Measurements from ENCODE around the gene CRELD2. TPM values are rescaled to one million over a fixed set of nuclear protein-coding genes. Genes with fewer than 3 reads are reported as not detected.
A peak's percentile ranks its signal among the peaks of the same experiment; 100 is the strongest.

CRELD2 gene
- polyA plus RNA-seq, 3 donors, result 20.3 to 33.2 (median 27.6) TPM

- Histone ChIP-seq H3K27ac (ENCODE audit: low read depth in 1 of 2, low read length in 2 of 2) (no peak overlapping the region), H3K36me3 (replicated peaks in 1 of 2; ENCODE audit: control insufficient read depth in 1 of 2, insufficient read depth in 2 of 2, low read length in 2 of 2) (peaks cover 48 to 80% of the 10 kb centered on the region in 2 donors), H3K9ac (ENCODE audit: insufficient read depth, low read length, poor library complexity, severe bottlenecking) (no peak overlapping the region), H3K4me3 (replicated peaks in 1 of 3; ENCODE audit: low read depth in 2 of 3, low read length in 3 of 3) (no peak overlapping the region), H4K20me1 (ENCODE audit: insufficient read depth, low read length) (no peaks in the 10 kb centered on the region), H3K27me3 (ENCODE audit: control insufficient read depth in 2 of 2, insufficient read depth in 2 of 2, low read length in 2 of 2) (no peaks in the 10 kb centered on the region), H3K79me2 (ENCODE audit: insufficient read depth, low read length) (no peaks in the 10 kb centered on the region), H3K4me1 (ENCODE audit: control insufficient read depth in 1 of 2, insufficient read depth in 2 of 2, low read length in 2 of 2) (no peaks in the 10 kb centered on the region), H3K9me3 (replicated peaks in 1 of 2; ENCODE audit: control insufficient read depth in 1 of 2, insufficient read depth in 1 of 2, low read length in 2 of 2) (peaks cover 0 to 4% of the 10 kb centered on the region in 2 donors), H2AFZ (ENCODE audit: insufficient read depth, low read depth, low read length, poor library complexity, severe bottlenecking) (no peak overlapping the region), H3K4me2 (replicated peaks; ENCODE audit: extremely low read depth, low read length, poor library complexity, severe bottlenecking) (no peak overlapping the region)
- Mint-ChIP-seq H3K4me1 (no peaks in the 10 kb centered on the region), H3K27me3 (ENCODE audit: low read depth in 3 of 3) (peaks cover 0 to 3% (median 0%) of the 10 kb centered on the region in 3 donors), H3K36me3 (peaks cover 62 to 87% of the 10 kb centered on the region in 2 donors), H3K4me3 (no peak overlapping the region), H3K9me3 (peaks cover 0 to 7% (median 0%) of the 10 kb centered on the region in 7 donors), H3K27ac (peak overlapping the region in 3 of 7 donors; percentile 22 to 27 (median 23))
- 99% methylated on average over 18 of the region's 18 CpGs for WGBS (ENCODE audit: insufficient coverage)
- TF ChIP-seq, protein P1, sequence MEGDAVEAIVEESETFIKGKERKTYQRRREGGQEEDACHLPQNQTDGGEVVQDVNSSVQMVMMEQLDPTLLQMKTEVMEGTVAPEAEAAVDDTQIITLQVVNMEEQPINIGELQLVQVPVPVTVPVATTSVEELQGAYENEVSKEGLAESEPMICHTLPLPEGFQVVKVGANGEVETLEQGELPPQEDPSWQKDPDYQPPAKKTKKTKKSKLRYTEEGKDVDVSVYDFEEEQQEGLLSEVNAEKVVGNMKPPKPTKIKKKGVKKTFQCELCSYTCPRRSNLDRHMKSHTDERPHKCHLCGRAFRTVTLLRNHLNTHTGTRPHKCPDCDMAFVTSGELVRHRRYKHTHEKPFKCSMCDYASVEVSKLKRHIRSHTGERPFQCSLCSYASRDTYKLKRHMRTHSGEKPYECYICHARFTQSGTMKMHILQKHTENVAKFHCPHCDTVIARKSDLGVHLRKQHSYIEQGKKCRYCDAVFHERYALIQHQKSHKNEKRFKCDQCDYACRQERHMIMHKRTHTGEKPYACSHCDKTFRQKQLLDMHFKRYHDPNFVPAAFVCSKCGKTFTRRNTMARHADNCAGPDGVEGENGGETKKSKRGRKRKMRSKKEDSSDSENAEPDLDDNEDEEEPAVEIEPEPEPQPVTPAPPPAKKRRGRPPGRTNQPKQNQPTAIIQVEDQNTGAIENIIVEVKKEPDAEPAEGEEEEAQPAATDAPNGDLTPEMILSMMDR (IDR thresholded peaks at IDR 0.05), result no peak
- no peak for DNase-seq
- intact Hi-C loops (cut with micrococcal nuclease), result no loop called here
These were observed 13.0 kb upstream of the CRELD2 start for GRCh38 chr22:49905465-49905864.

DNA sequence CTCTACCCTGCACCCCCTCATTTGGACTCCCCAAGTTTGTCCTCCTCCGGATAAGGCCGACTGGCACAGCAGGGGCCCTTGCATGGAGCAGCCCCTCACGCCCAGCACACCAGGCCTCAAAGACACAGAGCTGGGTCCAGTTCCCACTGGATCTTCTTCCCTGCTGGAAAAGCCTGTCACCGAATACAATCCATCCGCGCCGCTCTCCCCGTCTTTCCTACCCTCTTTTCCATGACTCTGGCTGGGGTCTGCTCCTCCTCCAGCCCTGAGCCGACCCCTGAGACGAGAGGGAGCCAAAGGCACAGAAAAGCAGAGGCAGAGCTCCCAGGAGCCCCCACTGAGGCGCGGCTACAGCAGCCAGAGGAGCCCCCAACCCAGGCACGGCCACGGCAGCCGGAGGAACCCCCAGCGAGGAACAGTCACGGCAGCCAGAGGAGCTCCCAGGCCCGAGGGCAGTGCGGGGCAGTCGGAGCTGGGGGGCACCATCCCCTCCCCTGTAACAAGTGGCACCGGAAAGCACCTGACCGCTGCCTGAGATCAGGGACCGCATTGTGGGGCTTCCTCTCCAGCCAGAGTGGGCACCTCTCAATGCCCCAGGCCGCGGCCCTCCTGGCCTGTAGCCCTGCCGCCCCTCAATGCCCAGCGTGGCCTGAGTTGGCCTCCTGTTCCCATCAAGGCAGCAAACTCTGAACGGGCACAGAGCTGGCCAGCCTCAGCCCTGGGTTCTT, 12.2 kb upstream of the CRELD2 start:
- Histone ChIP-seq H4K20me1 (ENCODE audit: insufficient read depth, low read length) (no peaks in the 10 kb centered on the region), H3K9me3 (replicated peaks in 1 of 2; ENCODE audit: control insufficient read depth in 1 of 2, insufficient read depth in 1 of 2, low read length in 2 of 2) (peaks cover 0 to 4% of the 10 kb centered on the region in 2 donors), H3K36me3 (replicated peaks in 1 of 2; ENCODE audit: control insufficient read depth in 1 of 2, insufficient read depth in 2 of 2, low read length in 2 of 2) (peaks cover 50 to 80% of the 10 kb centered on the region in 2 donors), H3K79me2 (ENCODE audit: insufficient read depth, low read length) (no peaks in the 10 kb centered on the region), H3K4me1 (ENCODE audit: control insufficient read depth in 1 of 2, insufficient read depth in 2 of 2, low read length in 2 of 2) (no peaks in the 10 kb centered on the region), H3K27ac (ENCODE audit: low read depth in 1 of 2, low read length in 2 of 2) (no peak overlapping the region), H3K4me2 (replicated peaks; ENCODE audit: extremely low read depth, low read length, poor library complexity, severe bottlenecking) (no peak overlapping the region), H3K27me3 (ENCODE audit: control insufficient read depth in 2 of 2, insufficient read depth in 2 of 2, low read length in 2 of 2) (no peaks in the 10 kb centered on the region), H2AFZ (ENCODE audit: insufficient read depth, low read depth, low read length, poor library complexity, severe bottlenecking) (no peak overlapping the region), H3K4me3 (replicated peaks in 1 of 3; ENCODE audit: low read depth in 2 of 3, low read length in 3 of 3) (no peak overlapping the region), H3K9ac (ENCODE audit: insufficient read depth, low read length, poor library complexity, severe bottlenecking) (no peak overlapping the region)
- 98% methylated on average over 26 of the region's 28 CpGs for WGBS (ENCODE audit: insufficient coverage)
- Mint-ChIP-seq H3K9me3 (peaks cover 0 to 7% (median 0%) of the 10 kb centered on the region in 7 donors), H3K27ac (peak overlapping the region in 1 of 7 donors; percentile 33), H3K27me3 (ENCODE audit: low read depth in 3 of 3) (peaks cover 0 to 3% (median 0%) of the 10 kb centered on the region in 3 donors), H3K36me3 (peaks cover 60 to 86% of the 10 kb centered on the region in 2 donors), H3K4me1 (no peaks in the 10 kb centered on the region), H3K4me3 (no peak overlapping the region)
- DNase-seq, result no peak
- TF ChIP-seq, protein P1 (IDR thresholded peaks at IDR 0.05), result no peak
- intact Hi-C loops (cut with micrococcal nuclease), result no loop called here

Measured in CD14-positive monocyte (primary cell).